H1 (cell line): Measurements from ENCODE around the gene IL2RG. TPM values are rescaled to one million over a fixed set of nuclear protein-coding genes. Genes with fewer than 3 reads are reported as not detected.

Experiments used
- CTCF ChIA-PET: fragments of 300-600 bp; sonication (Branson Sonifier 250); formaldehyde crosslinking; loops from one replicate; lab custom pipeline; 2021; ENCODE audit not compliant: partially characterized antibody; lab: Charles Lee
- POLR2A ChIA-PET: fragments of 300-600 bp; sonication (Branson Sonifier 250); formaldehyde crosslinking; loops from one replicate; lab custom pipeline; 2021; ENCODE audit warnings: inconsistent platforms; ENCODE audit not compliant: partially characterized antibody; lab: Charles Lee
- DNase-seq, 2 experiments: peaks; one replicate each; pipeline versions ENCODE4 v3.0.0 to v3.0.0-alpha.2; 2010 to 2022; ENCODE audit warnings: low spot score in 2 of 2, low read depth in 1 of 2, mixed read lengths in 1 of 2
- FAIRE-seq: peaks from 2 replicates; lab custom pipeline; 2011; peaks lifted over from hg19 to GRCh38; lab: Jason Lieb, UNC
- H2AFZ ChIP-seq: 2 replicates; pipeline ENCODE4 v1.8.1; 2012; ENCODE audit warnings: low read length, inconsistent platforms
- H2AK5ac ChIP-seq: 2 replicates; pipeline ENCODE4 v1.6.1; 2013; ENCODE audit warnings: low read depth, low read length
- H2BK120ac ChIP-seq: replicated peaks from 2 replicates; pipeline ENCODE3; 2013; ENCODE audit warnings: low read depth, low read length, inconsistent platforms
- H2BK12ac ChIP-seq: 2 replicates; pipeline ENCODE4 v1.6.1; 2013; ENCODE audit warnings: low read depth, low read length
- H2BK15ac ChIP-seq: 2 replicates; pipeline ENCODE4 v1.6.1; 2013; ENCODE audit warnings: low read length
- H2BK20ac ChIP-seq: 2 replicates; pipeline ENCODE4 v1.6.1; 2013; ENCODE audit warnings: low read length
- H2BK5ac ChIP-seq: 2 replicates; pipeline ENCODE4 v1.6.1; 2013; ENCODE audit warnings: low read depth, low read length
- H3K14ac ChIP-seq: 2 replicates; pipeline ENCODE4 v1.6.1; 2013; ENCODE audit warnings: inconsistent platforms; ENCODE audit not compliant: insufficient read length
- H3K18ac ChIP-seq: 2 replicates; pipeline ENCODE4 v1.6.1; 2013; ENCODE audit warnings: low read length; ENCODE audit errors: extremely low read depth
- H3K23ac ChIP-seq: 2 replicates; pipeline ENCODE4 v1.6.1; 2013; ENCODE audit warnings: inconsistent platforms; ENCODE audit not compliant: insufficient read length
- H3K23me2 ChIP-seq: 2 replicates; pipeline ENCODE4 v1.6.1; 2013; ENCODE audit warnings: low read depth, low read length
- H3K27ac ChIP-seq: 2 replicates; pipeline ENCODE4 v1.6.1; 2011; ENCODE audit warnings: low read depth, low read length, inconsistent platforms
- H3K27me3 ChIP-seq, 4 experiments: replicated peaks in 1 of 4; 1 replicate in 1 of 4; 2 replicates in 3 of 4; pipeline versions ENCODE4 v1.6.1 to v1.8.1; 2011 to 2013; ENCODE audit warnings: low read length in 3 of 4, mild to moderate bottlenecking in 3 of 4, inconsistent platforms in 2 of 4, mixed read lengths in 2 of 4, moderate library complexity in 1 of 4; ENCODE audit not compliant: control insufficient read depth in 3 of 4, insufficient read depth in 3 of 4; ENCODE audit errors: extremely low read depth in 1 of 4
- H3K36me3 ChIP-seq, 4 experiments: 2 replicates each; pipeline versions ENCODE4 v1.6.1 to v1.8.1; 2011 to 2013; ENCODE audit warnings: mild to moderate bottlenecking in 4 of 4, low read length in 3 of 4, moderate library complexity in 2 of 4, control low read depth in 1 of 4, inconsistent platforms in 1 of 4; ENCODE audit not compliant: insufficient read depth in 4 of 4, control insufficient read depth in 2 of 4
- H3K4ac ChIP-seq: replicated peaks from 2 replicates; pipeline ENCODE3; 2013; ENCODE audit warnings: low read length, low read depth, mixed read lengths, inconsistent platforms; ENCODE audit not compliant: insufficient read length
- H3K4me1 ChIP-seq, 4 experiments: replicated peaks in 1 of 4; 1 replicate in 1 of 4; 2 replicates in 3 of 4; pipeline versions ENCODE4 v1.6.1 to v1.8.1; 2011 to 2013; ENCODE audit warnings: low read length in 3 of 4, inconsistent platforms in 2 of 4, mixed read lengths in 1 of 4; ENCODE audit not compliant: insufficient read depth in 4 of 4, control insufficient read depth in 3 of 4
- H3K4me2 ChIP-seq, 2 experiments: 2 replicates each; pipeline versions ENCODE4 v1.6.1 to v1.8.1; 2011 to 2013; ENCODE audit warnings: low read depth in 2 of 2, low read length in 2 of 2, control low read depth in 1 of 2, inconsistent platforms in 1 of 2, mild to moderate bottlenecking in 1 of 2; ENCODE audit not compliant: insufficient read depth in 1 of 2
- H3K4me3 ChIP-seq, 4 experiments: fragments of 200-600, 300-600 bp in 1 of 4; sonication (generic), shearing (Covaris generic), sonication (Bioruptor Twin) in 1 of 4; 2 replicates each; pipeline versions ENCODE4 v1.5.1 to v1.8.1; 2011 to 2016; ENCODE audit warnings: low read length in 4 of 4, low read depth in 3 of 4, control low read depth in 2 of 4, inconsistent platforms in 2 of 4, mild to moderate bottlenecking in 2 of 4, mixed read lengths in 1 of 4, moderate library complexity in 1 of 4; ENCODE audit not compliant: insufficient read depth in 2 of 4; ENCODE audit errors: extremely low read depth in 1 of 4
- H3K56ac ChIP-seq: replicated peaks from 2 replicates; pipeline ENCODE3; 2013; ENCODE audit warnings: low read depth, mild to moderate bottlenecking, mixed read lengths, low read length, inconsistent platforms; ENCODE audit not compliant: insufficient read length
- H3K79me1 ChIP-seq: 2 replicates; pipeline ENCODE4 v1.6.1; 2013; ENCODE audit warnings: low read depth, low read length, control low read depth
- H3K79me2 ChIP-seq, 2 experiments: 2 replicates each; pipeline versions ENCODE4 v1.6.1 to v1.8.1; 2012 to 2013; ENCODE audit warnings: low read length in 2 of 2, mild to moderate bottlenecking in 2 of 2, inconsistent platforms in 1 of 2; ENCODE audit not compliant: insufficient read depth in 2 of 2, control insufficient read depth in 1 of 2
- H3K9ac ChIP-seq, 4 experiments: replicated peaks in 1 of 4; 1 replicate in 1 of 4; 2 replicates in 3 of 4; pipeline versions ENCODE4 v1.6.1 to v1.8.1; 2011 to 2013; ENCODE audit warnings: low read depth in 3 of 4, low read length in 3 of 4, control low read depth in 2 of 4, mild to moderate bottlenecking in 2 of 4, moderate library complexity in 2 of 4, inconsistent platforms in 1 of 4; ENCODE audit errors: extremely low read depth in 1 of 4
- H3K9me3 ChIP-seq, 2 experiments: 2 replicates each; pipeline versions ENCODE4 v1.6.1 to v1.8.1; 2012 to 2013; ENCODE audit warnings: mild to moderate bottlenecking in 2 of 2, moderate library complexity in 2 of 2, control low read depth in 1 of 2, inconsistent platforms in 1 of 2, low read depth in 1 of 2, low read length in 1 of 2, mixed read lengths in 1 of 2; ENCODE audit not compliant: insufficient read depth in 2 of 2
- H4K20me1 ChIP-seq, 2 experiments: replicated peaks in 1 of 2; 2 replicates each; pipeline versions ENCODE3 to v1.8.1; 2011 to 2013; ENCODE audit warnings: inconsistent platforms in 2 of 2, low read length in 2 of 2, mild to moderate bottlenecking in 1 of 2; ENCODE audit not compliant: insufficient read depth in 2 of 2, control insufficient read depth in 1 of 2
- H4K5ac ChIP-seq: 2 replicates; pipeline ENCODE4 v1.6.1; 2013; ENCODE audit warnings: low read length, low read depth, mixed read lengths, inconsistent platforms; ENCODE audit not compliant: insufficient read length
- H4K8ac ChIP-seq: 2 replicates; pipeline ENCODE4 v1.8.0; 2013; ENCODE audit warnings: mild to moderate bottlenecking, moderate library complexity, low read length, inconsistent platforms; ENCODE audit not compliant: insufficient read depth; ENCODE audit errors: extremely low read depth
- H4K91ac ChIP-seq: replicated peaks from 2 replicates; pipeline ENCODE3; 2013; ENCODE audit warnings: low read length, mixed read lengths, inconsistent platforms; ENCODE audit not compliant: insufficient read length
- CBX8 ChIP-seq: fragments of 300-800, 300-1000 bp; sonication (generic); IDR thresholded peaks from 2 replicates; pipeline ENCODE4 v1.7.1; 2016; ENCODE audit warnings: low read depth, low read length, borderline replicate concordance
- CTBP2 ChIP-seq: IDR thresholded peaks from 2 replicates; pipeline ENCODE4 v1.7.0; 2011; ENCODE audit warnings: borderline replicate concordance, mild to moderate bottlenecking, moderate library complexity, mixed read lengths, low read length; ENCODE audit not compliant: insufficient read depth, insufficient read length
- GTF2F1 ChIP-seq: IDR thresholded peaks from 2 replicates; pipeline ENCODE4 v1.6.1; 2012; ENCODE audit warnings: low read depth, low read length, improper control_type of control experiment, borderline replicate concordance
- HDAC6 ChIP-seq: IDR thresholded peaks from one replicate; pipeline ENCODE4 v1.7.1; 2012; ENCODE audit warnings: low read depth, mild to moderate bottlenecking, inconsistent platforms, low read length, moderate library complexity
- JUND ChIP-seq: IDR thresholded peaks from 2 replicates; pipeline ENCODE4 v1.6.1; 2011; ENCODE audit warnings: mild to moderate bottlenecking, improper control_type of control experiment, low read length
- MAFK ChIP-seq: IDR thresholded peaks from 2 replicates; pipeline ENCODE4 v1.6.1; 2012; ENCODE audit warnings: low read depth, mild to moderate bottlenecking, improper control_type of control experiment, low read length
- NANOG ChIP-seq: IDR thresholded peaks from 2 replicates; pipeline ENCODE4 v1.6.1; 2011; ENCODE audit warnings: low read length, low read depth, mild to moderate bottlenecking, inconsistent platforms; ENCODE audit not compliant: insufficient read depth, poor library complexity, severe bottlenecking
- NRF1 ChIP-seq: IDR thresholded peaks from 2 replicates; pipeline ENCODE4 v1.6.1; 2011; ENCODE audit warnings: mild to moderate bottlenecking, low read depth, low read length, improper control_type of control experiment
- POLR2A ChIP-seq, 2 experiments: IDR thresholded peaks; 1 replicate in 1 of 2; 2 replicates in 1 of 2; pipeline ENCODE4 v1.6.1; 2011; ENCODE audit warnings: low read depth in 2 of 2, low read length in 2 of 2, mild to moderate bottlenecking in 2 of 2; ENCODE audit errors: control extremely low read depth in 1 of 2
- SAP30 ChIP-seq: fragments of 300-600 bp; sonication (generic); IDR thresholded peaks from 2 replicates; pipeline ENCODE4 v1.7.1; 2012; ENCODE audit warnings: low read length, moderate library complexity, mild to moderate bottlenecking, inconsistent platforms; ENCODE audit not compliant: insufficient read depth, insufficient replicate concordance
- SIN3A ChIP-seq, 2 experiments: IDR thresholded peaks in 1 of 2; conservative IDR thresholded peaks in 1 of 2; 2 replicates each; pipeline ENCODE4 v1.6.1; 2011 to 2012; ENCODE audit warnings: low read length in 2 of 2, improper control_type of control experiment in 1 of 2, low read depth in 1 of 2, mild to moderate bottlenecking in 1 of 2
- SP1 ChIP-seq: IDR thresholded peaks from 2 replicates; pipeline ENCODE4 v1.6.1; 2011; ENCODE audit warnings: low read depth, low read length
- SP2 ChIP-seq: IDR thresholded peaks from 2 replicates; pipeline ENCODE4 v1.6.1; 2012; ENCODE audit warnings: mild to moderate bottlenecking, low read length, inconsistent platforms
- WGBS, 2 experiments: shearing (Covaris generic) in 1 of 2; methylation state at CpG; one replicate each; pipeline versions ENCODE4 v1.1.6 to v1.1.7; 2013 to 2015; ENCODE audit warnings: low lambda C conversion rate in 2 of 2, mixed read lengths in 2 of 2, inconsistent platforms in 1 of 2, low coverage in 1 of 2, missing lambda C conversion rate in 1 of 2; ENCODE audit not compliant: insufficient replicate concordance in 2 of 2, insufficient coverage in 1 of 2, insufficient read length in 1 of 2; ENCODE audit errors: extremely low coverage in 1 of 2, missing lambda C conversion rate in 1 of 2; 5-methylcytosine and 5-hydroxymethylcytosine counted together
- polyA plus RNA-seq, 7 experiments: library from polyadenylated mRNA; depleted of rRNA in 3 of 7; stranded (reverse) in 5 of 7; unstranded in 2 of 7; fragments of >200 nt in 5 of 7; fragments of 200-250 nt in 2 of 7; gene quantifications; 1 replicate in 5 of 7; 2 replicates in 1 of 7; 4 replicates in 1 of 7; pipeline versions ENCODE4 v1.2.1 to v1.2.3, GENCODE V29; 2011 to 2013; ENCODE audit warnings: missing spikeins in 2 of 7, mixed read lengths in 2 of 7
- total RNA-seq: library from RNA; stranded (reverse); fragmentation: NEBNext Ultra II Directional; extraction: Animal tissue kit (Norgen Biotek cat#: 25700); gene quantifications from 2 replicates; pipeline ENCODE4 v1.2.1, GENCODE V29; 2021

Gene IL2RG
- total and polyA plus RNA-seq, 2 of the 8 experiments (the other 6 are each of a cell fraction or from before 2014, with no cell fraction given): not detected

DNA sequence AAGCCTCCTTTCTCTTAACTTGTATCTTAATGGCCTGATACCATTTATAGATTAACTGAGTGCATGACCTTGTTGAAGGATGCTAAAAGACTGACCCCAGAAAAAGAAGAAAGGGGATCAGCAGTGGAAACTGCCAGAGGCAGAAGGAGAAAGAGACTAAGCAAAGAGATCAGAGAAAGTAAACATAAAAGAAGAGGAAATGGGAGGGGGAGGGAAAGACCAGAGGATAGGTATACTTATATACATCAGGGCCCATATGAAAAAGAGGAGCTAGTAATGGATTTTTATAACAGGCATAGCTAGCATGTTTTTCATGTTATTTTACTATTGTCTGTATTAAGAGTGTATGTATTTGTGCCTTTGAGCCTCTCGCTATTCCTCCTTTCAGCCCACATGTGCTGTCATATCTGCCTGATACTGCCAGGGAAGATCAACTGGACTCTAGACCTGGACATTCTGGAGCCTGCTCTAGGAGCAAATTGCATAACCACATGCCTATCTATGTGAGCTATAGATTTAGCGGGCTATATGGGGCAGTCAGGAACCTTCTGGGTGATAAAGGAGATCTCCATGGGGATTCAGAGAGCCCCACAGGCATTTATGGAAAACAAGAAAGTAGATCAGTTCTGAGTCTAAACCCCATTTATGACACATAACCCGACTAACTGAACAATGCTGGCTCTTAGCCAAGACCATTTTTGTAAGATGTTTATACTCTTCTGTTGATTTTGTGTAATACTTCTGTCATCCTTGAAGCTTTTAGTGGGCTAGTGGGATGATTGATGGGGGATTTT, 29.9 kb downstream of the IL2RG start:
- ChIA-PET POLR2A (no interaction called here), CTCF (interaction anchor here (0.8 kb wide), 1 partner anchor 81 kb away, joined by 3 read pairs; no protein-coding TSS in a partner anchor)
- FAIRE-seq: no peak
- Histone ChIP-seq H4K5ac (no peak overlapping the region), H3K27me3 (no peaks in the 10 kb centered on the region), H3K36me3 (no peaks in the 10 kb centered on the region), H2BK120ac (no peak overlapping the region), H3K4me3 (no peak overlapping the region), H3K79me1 (no peaks in the 10 kb centered on the region), H3K79me2 (no peaks in the 10 kb centered on the region), H3K14ac (no peak overlapping the region), H3K23ac (no peak overlapping the region), H4K8ac (no peak overlapping the region), H2BK15ac (no peak overlapping the region), H3K18ac (no peak overlapping the region), H2AK5ac (no peak overlapping the region), H3K56ac (no peak overlapping the region), H2AFZ (no peak overlapping the region), H2BK20ac (no peak overlapping the region), H3K27ac (no peak overlapping the region), H3K4ac (no peak overlapping the region), H3K9ac (no peak overlapping the region), H4K91ac (no peak overlapping the region), H3K4me2 (no peak overlapping the region), H3K9me3 (no peaks in the 10 kb centered on the region), H4K20me1 (no peaks in the 10 kb centered on the region), H3K23me2 (no peaks in the 10 kb centered on the region), H2BK5ac (no peak overlapping the region), H2BK12ac (no peak overlapping the region), H3K4me1 (no peaks in the 10 kb centered on the region)
- 81% methylated on average over 3 of the region's 3 CpGs; no CpG with 5 or more reads in 1 of the 2 experiments for WGBS, 2 experiments
- DNase-seq: no peak
- TF ChIP-seq CTBP2: no peak
- TF ChIP-seq SP1: no peak
- no peak for TF ChIP-seq GTF2F1
- no peak for TF ChIP-seq HDAC6
- TF ChIP-seq POLR2A (IDR thresholded peaks at IDR 0.05; ENCODE audit: control extremely low read depth in 1 of 2, low read depth in 2 of 2, low read length in 2 of 2): no peak
- TF ChIP-seq NRF1: no peak
- no peak for TF ChIP-seq SIN3A (conservative IDR thresholded peaks at IDR 0.05 in 1 of 2, IDR thresholded peaks at IDR 0.05 in 1 of 2; ENCODE audit: low read depth in 1 of 2, low read length in 2 of 2)
- no peak for TF ChIP-seq NANOG
- TF ChIP-seq SAP30: no peak
- TF ChIP-seq JUND: no peak
- no peak for TF ChIP-seq SP2
- no peak for TF ChIP-seq MAFK
- no peak for TF ChIP-seq CBX8
